ENCODE results near the gene PDZK1IP1.
"Not testable (repeated sequence)": the region's sequence is repeated elsewhere in the genome, so short reads cannot be mapped to it uniquely, and the experiment has no call there.

Gene PDZK1IP1

DNA sequence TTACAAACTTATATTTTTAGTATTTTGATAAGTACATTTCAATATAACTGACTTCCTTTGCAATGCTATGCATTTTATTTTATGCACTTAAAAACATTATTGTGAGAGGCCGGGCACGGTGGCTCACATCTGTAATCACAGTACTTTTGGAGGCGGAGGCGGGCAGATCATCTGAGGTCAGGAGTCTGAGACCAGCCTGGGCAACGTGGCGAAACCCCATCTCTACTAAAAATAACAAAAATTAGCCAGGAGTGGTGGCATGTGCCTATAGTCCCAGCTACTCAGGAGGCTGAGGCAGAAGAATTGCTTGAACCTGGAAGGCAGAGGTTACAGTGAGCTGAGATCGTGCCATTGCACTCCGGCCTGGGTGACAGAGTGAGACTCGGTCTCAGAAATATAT is 6.1 kb upstream of the PDZK1IP1 start:
- DNase-seq, result not testable (repeated sequence)

GRCh38 chr1:47194311-47194710 is 4.5 kb upstream of the PDZK1IP1 start:
- no peak for DNase-seq

DNA sequence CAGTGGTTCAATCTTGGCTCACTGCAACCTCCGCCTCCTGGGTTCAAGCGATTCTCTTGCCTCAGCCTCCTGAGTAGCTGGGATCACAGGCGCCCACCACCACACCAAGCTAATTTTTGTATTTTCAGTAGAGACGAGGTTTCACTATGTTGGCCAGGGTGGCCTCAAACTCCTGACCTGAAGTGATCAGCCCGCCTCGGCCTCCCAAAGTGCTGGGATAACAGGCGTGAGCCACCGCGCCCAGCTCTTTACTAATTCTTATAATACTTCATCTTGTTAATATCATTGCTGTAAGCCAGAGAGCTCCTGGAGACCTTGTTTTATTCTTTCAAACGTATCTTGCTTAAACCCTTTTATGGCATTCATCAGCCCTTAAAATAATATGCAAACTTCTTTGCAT is 3.7 kb upstream of the PDZK1IP1 start:
- not testable (repeated sequence) for DNase-seq

DNA sequence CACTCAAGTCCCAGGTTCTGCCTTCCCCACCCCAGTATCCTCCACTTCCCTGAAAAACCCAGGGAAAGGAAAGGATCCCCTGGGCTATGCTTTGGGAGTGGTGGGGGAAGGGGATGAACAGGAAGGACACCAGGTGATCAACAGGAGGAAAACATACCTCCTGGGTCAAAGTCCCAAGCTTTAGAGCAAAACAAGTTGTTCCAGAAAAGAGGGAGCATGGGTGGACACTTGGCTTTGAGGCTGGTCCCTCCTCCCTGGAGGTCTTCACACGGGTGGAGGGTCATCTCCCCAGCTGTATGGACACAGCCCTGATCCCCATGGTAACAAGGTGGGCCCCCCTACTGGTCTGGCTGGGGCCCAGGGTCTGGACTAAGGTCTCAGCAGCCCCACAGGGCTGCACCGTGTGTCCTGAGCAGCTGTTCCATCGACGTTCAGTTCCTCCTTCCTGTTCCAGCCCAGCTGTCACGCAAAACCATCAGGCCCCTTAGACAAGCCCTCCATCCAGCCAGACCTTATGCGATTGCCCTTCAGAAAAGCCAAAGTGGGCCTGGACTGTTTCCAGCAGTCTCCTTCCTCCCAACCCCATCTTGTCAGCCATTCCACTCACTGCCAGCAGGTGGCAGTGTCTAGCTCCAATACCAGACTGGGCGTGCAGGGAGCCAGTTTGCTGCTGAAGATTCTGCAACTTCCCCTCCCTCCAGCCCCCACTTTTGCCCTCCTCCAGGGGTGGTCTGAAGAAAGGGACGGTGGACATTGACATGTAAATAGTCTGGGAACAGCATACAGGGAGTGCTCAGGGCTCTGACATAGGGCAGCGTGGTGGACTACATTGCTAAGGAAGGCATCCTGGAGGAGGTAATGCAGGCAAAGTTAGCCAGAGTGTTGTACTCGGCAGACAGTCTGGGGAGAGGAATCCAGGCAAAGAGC is 2.9 kb upstream of the PDZK1IP1 start:
- peak; percentile 16 for DNase-seq

DNA sequence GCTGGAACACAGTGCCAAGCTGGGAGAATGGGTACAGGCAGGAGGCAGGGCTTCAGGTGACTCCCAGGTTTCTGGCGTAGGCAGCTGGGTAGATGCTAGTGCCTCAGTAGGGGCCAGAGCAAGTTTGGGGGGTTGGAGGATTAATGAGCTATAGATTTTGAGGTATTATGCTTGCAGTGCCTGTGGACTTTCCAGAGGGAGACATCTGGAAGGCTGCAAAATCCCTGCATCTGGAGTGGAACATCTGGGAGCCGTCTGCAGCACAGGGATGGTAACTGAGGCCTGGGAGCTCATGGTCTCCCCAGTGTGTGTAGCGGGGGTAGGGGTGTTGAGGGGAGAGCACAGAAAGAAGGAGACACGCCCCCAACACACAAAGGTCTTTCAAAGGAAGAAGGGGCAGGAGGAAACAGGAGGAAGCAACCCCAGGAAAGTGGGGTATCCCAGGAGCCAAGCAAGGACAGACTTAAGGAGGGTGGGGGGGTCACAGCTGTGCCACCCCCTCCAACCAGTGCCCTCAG is 2.2 kb upstream of the PDZK1IP1 start:
- no peak for DNase-seq

GRCh38 chr1:47190857-47191256 is 1.0 kb upstream of the PDZK1IP1 start:
- no peak for DNase-seq

GRCh38 chr1:47190509-47190855 is 646 bp upstream of the PDZK1IP1 start:
- DNase-seq, result no peak

DNA sequence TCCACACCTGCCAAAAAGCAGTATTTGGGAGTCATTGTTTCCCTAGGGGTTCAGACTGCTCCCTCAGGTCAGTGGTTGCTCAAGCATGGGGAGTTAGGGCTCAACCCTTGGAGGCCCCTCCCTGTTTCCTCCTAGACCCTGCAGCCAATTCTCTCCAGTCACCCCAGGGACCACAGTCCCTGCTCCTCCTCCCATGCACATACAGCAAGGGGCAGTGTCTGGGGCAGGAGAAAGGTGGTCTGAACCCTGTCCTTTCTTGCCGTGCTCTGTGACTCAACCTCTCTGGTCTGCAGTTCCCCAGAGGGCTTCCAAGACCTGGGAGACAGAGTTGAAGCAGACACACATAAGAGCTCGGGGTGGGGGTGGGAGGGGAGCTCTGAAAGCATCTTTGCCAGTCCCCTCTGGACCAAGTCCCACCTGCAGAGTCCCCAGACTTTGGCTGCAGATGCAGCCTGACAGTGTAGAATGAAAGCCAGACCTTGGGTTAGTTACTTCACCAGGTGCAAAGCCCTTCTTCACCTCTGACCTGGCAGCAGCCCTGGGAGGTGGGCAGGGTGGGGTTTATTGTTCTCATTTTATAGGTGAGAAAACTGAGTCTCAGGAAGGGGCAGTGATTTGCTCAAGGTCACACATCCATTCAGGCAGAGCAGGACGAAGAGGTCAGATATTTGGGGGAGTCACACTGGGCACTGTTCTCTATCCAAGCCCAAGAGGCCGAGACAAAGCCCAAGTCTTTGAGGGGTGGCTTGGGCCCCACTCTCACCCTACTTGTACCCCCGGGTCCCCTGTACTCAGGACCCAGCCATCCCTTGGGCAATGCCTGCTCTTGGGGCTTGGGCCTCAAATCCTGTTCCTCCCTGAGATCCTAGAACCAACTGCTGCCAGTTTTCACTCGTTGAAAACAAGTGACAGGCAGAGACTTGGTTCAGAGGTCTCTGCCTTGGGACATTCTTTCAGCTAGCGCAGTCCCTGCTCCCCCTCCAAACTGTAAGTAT is 748 bp downstream of the PDZK1IP1 start:
- no peak for DNase-seq

DNA sequence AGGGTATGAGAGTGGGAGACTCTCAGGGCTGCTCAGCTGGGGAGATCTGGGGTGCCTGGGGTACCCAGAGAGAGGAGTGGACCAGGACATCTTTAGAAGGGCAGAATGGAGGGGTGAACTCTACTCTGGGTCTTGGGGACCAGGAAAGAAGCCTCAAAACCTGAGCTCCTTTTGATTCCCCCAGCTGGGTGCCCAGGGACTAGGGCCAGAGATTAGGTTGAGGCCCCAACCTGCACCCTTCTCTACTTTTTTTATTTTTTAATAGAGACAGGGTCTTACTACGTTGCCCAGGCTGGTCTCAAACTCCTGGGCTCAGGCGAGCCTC is 1.9 kb downstream of the PDZK1IP1 start:
- no peak for DNase-seq

GRCh38 chr1:47187231-47187925 is 2.5 kb downstream of the PDZK1IP1 start:
- no peak for DNase-seq

- no peak for DNase-seq
Observed at GRCh38 chr1:47186267-47187185, 3.3 kb downstream of the PDZK1IP1 start.

GRCh38 chr1:47184822-47185677 is 4.8 kb downstream of the PDZK1IP1 start:
- no peak for DNase-seq

- no peak for DNase-seq
Observed at GRCh38 chr1:47184090-47184821, 5.6 kb downstream of the PDZK1IP1 start.

GRCh38 chr1:47183308-47184089 is 6.3 kb downstream of the PDZK1IP1 start:
- no peak for DNase-seq

DNA sequence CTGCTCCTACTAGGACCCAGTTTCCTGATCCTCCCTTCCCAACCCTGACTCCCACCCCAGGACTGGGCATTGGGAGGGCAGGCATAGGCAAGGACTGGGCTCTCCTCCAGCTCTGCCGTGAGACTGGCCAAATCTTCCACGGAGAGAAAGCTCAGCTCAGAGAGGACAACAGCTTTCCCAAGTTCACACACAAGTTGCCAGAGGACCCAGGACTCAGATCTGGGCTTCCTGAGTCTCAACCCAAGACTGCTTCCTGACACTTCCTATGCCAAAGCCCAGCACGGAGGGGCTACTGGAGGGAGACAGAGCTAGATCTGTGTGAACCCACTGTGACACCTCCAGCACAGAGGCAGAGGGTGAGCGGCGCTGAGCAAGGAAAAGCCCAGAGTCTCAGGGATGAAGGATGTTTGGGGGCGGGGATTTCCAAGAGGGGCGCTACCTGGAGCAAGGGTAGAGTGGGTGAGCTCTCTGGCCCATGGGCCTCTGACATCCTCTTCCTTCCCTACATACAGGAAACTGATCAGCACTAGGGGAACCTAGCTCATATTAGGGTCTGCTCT is 7.1 kb downstream of the PDZK1IP1 start:
- no peak for DNase-seq

- DNase-seq, result no peak
Observed at GRCh38 chr1:47181955-47182675, 7.7 kb downstream of the PDZK1IP1 start.

DNA sequence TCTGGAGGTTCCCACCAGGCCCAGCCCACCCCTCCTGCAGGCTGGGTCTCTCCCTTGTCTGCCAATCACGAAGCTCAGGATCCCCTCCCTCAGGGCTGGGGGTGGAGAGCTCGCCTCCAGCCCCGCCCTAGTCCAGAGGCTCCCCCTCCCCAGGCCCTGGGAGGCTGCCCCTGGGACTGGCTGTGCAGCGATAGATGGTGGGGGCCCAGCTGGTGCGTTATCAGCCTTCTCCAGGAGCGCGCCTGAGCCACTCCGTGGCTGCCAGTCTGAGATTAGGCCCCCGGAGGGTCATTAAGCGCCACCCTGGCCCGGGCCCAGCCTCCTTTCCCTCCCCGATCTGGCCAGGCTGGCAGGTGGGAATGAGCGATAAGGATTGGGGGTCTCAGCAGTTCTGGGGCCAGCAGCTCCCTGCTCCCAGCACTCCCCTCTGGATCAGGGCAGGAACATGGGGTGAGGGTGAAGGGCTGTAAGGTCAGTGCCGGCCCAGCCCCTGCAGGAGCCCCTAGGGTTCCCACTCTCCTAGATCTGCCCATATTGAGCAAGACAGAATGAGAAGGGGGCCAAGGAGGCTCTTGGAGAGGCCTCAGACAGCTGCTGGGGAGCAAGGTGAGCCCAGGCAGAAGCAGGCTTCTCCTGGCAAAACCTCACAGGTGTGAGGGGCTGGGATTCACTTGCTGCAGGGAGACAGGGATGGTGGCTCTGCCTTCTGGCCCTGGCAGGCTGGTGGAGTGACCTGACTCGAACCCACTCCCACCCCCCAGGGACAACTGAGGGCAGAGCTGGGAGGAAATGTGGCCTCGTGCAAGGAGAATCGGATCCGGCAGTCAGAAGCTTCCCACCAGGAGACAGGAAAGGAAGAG is 8.5 kb downstream of the PDZK1IP1 start:
- DNase-seq, result no peak

All from T1000 (cell line).